Adrenal gland (tissue), 5 donors: Measurements from ENCODE around the gene PABPN1.

Experiments used
- CTCF ChIP-seq, 6 experiments: fragments of 450-650 bp in 4 of 6; fragments of 200-600 bp in 2 of 6; sonication (generic) in 1 of 6; IDR thresholded peaks; 1 replicate in 5 of 6; 2 replicates in 1 of 6; pipeline versions ENCODE4 v1.5.1 to v1.8.0; 2016 to 2021; ENCODE audit warnings: antibody characterized with exemption in 6 of 6, mild to moderate bottlenecking in 2 of 6, moderate library complexity in 1 of 6
- POLR2A ChIP-seq, 2 donors: fragments of 450-650 bp; IDR thresholded peaks; one replicate each; pipeline ENCODE4 v1.6.1; 2017; ENCODE audit warnings: antibody characterized with exemption in 2 of 2, mild to moderate bottlenecking in 2 of 2, moderate library complexity in 1 of 2
- donor health status: DM: no; HTN: no; CAD: no.

- no peak for TF ChIP-seq CTCF (IDR thresholded peaks at IDR 0.05)
- no peak for TF ChIP-seq POLR2A (IDR thresholded peaks at IDR 0.05)
These were observed 50.6 kb downstream of the PABPN1 start for GRCh38 chr14:23371865-23372264.
